Measurements from ENCODE around the gene C13orf46.
"Not testable (repeated sequence)": the region's sequence is repeated elsewhere in the genome, so short reads cannot be mapped to it uniquely, and the experiment has no call there.

The C13orf46 gene

GRCh38 chr13:113991676-113992179, 17.9 kb upstream of the C13orf46 start:
- DNase-seq = no peak

GRCh38 chr13:113991191-113991669, 17.4 kb upstream of the C13orf46 start:
- no peak for DNase-seq

GRCh38 chr13:113990321-113990837, 16.5 kb upstream of the C13orf46 start:
- DNase-seq = no peak

DNA sequence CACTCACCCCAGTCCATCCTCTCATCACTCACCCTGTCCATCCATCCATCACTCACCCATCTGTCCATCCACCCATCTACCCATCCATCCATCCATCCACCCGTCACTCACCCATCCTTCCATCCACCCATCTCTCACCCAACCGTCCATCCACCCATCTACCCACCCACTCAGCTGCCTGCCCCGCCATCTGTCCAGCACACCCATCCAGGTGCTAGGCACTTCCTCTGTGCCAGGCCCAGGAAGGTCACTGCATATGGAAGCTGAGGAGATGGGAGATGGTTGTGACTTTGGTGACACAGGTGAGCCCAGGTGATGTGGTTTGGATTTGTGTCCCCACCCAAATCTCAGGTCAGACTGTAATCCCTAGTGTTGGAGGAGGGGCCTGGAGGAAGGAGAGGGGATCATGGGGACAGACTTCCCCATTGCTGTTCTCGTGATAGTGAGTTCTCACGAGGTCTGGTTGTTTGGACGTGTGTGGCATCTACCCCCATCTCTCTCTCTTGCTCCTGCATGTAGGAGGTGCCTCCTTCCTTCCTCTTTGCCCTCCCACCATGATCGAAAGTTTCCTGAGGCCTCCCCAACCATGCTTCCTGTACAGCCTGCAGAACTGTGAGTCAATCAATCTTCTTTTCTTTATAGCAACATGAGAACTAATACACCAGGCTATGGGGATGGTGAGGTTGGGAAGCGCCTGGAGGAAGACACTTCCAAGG, 15.9 kb upstream of the C13orf46 start:
- no peak for DNase-seq

GRCh38 chr13:113988859-113989258, 15.0 kb upstream of the C13orf46 start:
- not testable (repeated sequence) for DNase-seq

GRCh38 chr13:113982296-113982661, 8.4 kb upstream of the C13orf46 start:
- no peak for DNase-seq

DNA sequence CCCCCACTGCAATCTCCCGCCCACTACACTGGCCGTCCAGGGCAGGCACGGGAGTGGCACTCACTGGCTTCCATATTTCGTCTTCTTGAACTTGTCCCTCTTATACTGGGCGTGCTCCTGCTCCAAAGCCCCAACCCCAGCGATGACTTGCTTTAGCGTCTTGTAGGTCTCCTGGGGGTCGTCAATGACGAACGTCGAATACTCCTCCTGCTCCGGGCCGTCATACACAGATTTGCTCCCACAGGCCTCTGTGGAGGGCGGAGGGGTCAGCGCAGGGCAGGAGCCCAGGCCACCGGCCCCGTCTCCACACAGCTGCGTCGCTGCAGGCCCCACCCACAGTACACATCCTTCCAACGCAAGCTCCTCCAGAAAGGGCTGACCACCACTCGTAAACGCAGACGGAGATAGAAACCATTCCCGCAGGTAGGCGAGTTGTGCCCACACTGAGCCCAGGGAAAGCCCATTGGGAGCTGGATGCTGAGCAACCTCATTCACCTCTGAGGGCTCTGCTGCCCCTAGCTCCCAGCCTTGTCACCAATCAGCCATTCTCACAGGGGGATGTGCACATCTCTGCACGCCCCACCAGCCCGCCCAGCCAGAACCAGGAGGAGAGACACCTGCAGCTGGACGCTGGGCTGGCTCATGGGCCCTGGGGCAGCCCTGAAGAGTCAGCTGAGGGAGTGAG, 7.9 kb upstream of the C13orf46 start:
- DNase-seq = no peak

- DNase-seq = no peak
Measured at GRCh38 chr13:113981194-113981605, 7.3 kb upstream of the C13orf46 start.

GRCh38 chr13:113980489-113981064, 6.7 kb upstream of the C13orf46 start:
- DNase-seq = no peak

DNA sequence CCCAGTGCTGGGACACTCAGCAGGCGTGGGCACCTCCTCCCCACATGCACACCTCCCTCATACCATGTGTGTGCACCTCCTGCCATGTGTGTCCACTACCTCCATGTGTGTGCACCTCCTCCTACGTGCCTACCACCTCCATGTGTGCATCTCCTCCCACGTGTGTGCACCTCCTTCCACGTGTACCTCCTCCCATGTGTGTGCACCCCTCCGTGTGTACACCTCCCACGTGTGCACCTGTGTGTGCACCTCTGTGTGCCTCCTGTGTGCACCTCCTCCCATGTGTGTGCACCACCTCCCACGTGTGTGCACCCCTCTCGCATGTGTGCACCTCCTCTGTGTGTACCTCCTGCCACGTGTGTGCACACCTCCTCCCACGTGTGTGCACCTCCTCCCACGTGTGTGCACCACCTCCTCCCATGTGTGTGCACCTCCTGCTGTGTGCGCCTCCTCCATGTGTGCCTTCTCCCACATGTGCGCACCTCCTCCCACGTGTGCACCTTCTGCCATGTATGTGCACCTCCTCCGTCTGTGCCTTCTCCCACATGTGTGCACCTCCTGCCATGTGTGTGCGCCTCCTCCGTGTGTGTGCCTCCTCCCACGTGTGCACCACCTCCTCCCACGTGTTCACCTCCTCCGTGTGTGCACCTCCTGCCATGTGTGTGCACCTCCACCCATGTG, 6.1 kb upstream of the C13orf46 start:
- no peak for DNase-seq

GRCh38 chr13:113978741-113979481, 5.0 kb upstream of the C13orf46 start:
- no peak for DNase-seq

DNA sequence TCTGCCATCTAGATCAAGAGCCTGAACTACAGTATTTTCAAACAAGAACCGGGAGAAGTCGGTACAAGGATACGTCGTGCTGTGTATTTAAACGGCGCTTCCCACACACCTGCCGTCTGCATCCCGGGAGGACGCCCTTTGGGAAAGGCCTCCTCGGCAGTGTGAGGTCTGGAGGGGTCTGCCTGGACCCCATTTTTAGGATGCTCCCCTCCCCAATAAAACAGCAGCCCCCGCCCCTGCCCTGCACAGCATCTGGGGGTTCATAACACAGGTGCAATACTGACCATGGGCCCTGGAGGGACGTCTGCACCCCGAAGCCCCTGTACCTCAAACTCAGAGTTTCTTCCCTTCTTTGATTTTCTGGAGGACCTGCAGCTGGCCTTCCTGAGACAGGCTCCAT, 4.1 kb upstream of the C13orf46 start:
- no peak for DNase-seq

DNA sequence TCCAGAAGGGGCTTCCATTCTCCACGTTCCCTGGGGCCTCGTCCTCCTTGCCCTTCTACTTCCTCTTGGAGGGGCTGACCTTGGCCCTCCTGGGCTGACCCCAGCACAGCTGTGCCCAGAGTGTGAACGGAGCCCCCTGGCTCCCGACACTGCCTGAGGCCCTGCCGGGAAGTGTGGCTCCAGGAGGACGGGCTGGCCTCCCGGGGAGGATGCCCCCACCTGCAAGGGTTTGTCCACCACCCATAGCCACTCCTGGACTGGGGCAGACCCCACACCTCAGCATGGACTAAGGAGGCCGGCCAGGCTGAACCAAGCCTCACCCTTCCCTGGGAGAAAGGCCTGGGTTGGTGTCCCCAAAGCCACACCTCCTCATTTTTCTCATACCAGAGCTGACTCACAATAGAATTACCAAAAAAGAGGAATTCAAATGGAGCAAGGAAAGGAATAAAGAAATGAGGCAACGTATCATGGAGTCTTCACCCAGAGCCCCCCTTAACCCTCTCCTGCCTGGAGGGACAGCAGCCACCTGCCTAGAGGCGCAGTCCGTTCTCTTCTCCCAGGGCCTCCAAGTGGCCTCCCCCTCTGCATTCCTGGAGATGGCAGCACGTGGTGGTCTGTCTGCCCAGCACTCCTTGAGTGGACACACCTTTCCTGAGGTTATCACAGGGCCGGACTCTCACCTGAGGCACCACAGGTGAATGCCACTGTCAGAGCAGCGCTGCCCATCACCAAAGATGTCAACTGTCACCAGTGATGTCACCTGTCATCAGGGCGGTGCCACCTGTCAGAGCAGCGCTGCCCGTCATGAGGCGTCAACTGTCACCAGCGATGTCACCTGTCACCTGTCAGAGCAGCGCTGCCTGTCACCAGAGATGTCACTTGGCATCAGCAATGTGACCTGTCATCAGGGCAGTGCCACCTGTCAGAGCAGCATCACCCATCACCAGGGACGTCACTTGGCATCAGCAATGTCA, 3.1 kb upstream of the C13orf46 start:
- no peak for DNase-seq

- DNase-seq = no peak
Measured at GRCh38 chr13:113975416-113975815, 1.5 kb upstream of the C13orf46 start.

GRCh38 chr13:113974304-113975281, 717 bp upstream of the C13orf46 start:
- no peak for DNase-seq

GRCh38 chr13:113972451-113973217, 1.2 kb downstream of the C13orf46 start:
- DNase-seq = no peak

DNA sequence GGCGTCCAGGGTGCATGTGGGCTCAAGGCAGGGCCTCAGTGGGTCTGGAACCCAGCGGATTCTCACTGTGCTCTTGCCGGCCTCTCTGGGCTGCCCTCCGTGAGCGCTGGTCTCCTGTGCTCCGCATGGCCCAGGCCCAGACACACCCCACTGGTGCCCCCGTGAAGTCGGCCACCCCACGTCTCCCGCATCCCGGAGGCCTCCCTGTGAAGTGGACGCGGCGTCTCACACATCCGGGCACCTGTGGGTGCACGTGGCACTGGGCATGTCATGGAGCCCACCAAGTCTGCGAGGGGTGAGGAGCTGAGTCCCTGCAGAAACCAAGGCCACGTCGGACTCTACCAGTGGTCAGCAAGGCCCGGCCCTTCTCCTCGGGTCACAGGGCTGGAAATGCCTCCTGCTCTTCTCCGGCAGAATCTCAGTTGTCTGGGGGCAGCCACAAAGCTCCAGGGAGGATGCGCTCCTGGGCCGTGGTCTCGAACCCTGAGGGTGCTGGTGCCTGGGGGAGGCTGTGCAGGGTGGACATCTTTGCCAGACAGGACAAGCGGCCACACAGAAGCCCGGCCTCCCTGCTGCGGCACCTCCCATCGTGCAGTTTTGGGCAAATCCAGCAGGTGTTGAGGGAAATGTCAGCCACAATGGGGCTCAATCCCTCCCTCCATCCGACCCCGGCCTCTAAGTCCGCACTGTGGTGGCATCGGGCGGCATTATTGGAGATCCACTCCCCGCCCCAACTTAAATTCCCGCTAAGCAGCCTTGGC, 2.2 kb downstream of the C13orf46 start:
- DNase-seq = no peak

DNA sequence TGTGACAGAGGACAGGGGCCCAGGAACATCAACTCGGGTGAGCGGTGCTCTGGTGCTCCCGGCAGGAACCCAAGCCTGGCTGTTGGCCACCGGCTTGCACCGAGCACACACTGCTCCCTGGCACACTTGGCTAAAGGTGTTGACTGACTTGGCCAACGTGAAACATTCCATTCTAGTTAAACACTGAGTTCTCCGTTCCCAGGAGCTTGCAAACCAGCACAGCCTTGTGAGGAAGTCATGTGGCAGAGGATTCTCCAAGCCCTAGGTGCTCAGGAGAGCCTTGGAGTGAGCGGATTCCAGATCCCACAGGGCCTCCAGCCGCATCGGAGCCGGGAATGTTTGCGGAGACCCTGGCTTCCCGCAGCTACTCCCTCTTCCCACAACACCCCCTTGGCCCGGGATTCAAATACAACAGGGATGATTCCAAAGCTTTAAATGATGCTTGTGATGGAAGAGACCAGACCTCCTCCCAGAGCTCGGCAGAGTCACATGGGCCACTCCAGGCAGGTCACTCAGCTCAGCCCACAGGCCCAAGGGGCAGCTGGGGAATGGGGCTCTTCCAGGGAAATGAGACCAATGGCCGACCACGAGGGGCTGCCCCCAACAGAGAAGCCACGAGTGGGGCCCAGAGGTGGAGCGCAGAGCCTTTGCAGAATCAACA, 2.9 kb downstream of the C13orf46 start:
- no peak for DNase-seq

All from activated CD8-positive, alpha-beta memory T cell treated with anti-CD3 and anti-CD28 coated beads for 24 hours (primary cell).